Breast epithelium (tissue), 3 donors: ENCODE results near the gene OR5AN1.
"Not testable (repeated sequence)": the region's sequence is repeated elsewhere in the genome, so short reads cannot be mapped to it uniquely, and the experiment has no call there.

ENCODE experiments used
- POLR2A ChIP-seq: fragments of 450-650 bp; IDR thresholded peaks from one replicate; pipeline ENCODE4 v1.6.1; 2016; ENCODE audit warnings: antibody characterized with exemption, mild to moderate bottlenecking, moderate library complexity
- POLR2AphosphoS5 ChIP-seq, 3 donors: sonication (generic); formaldehyde crosslinking; IDR thresholded peaks; one replicate each; pipeline ENCODE4 v1.6.1; 2017; ENCODE audit warnings: antibody characterized with exemption in 3 of 3
- TF ChIP-seq, protein P1 (sequence below), 3 donors: fragments of 450-650 bp; IDR thresholded peaks; one replicate each; pipeline ENCODE4 v1.5.1; 2016 to 2017; ENCODE audit warnings: antibody characterized with exemption in 3 of 3, mild to moderate bottlenecking in 3 of 3, moderate library complexity in 3 of 3

GRCh38 chr11:59372324-59372723 lies 13.6 kb downstream of the OR5AN1 start:
- not testable (repeated sequence) for TF ChIP-seq POLR2A; POLR2AphosphoS5 (IDR thresholded peaks at IDR 0.05)
- TF ChIP-seq, protein P1, sequence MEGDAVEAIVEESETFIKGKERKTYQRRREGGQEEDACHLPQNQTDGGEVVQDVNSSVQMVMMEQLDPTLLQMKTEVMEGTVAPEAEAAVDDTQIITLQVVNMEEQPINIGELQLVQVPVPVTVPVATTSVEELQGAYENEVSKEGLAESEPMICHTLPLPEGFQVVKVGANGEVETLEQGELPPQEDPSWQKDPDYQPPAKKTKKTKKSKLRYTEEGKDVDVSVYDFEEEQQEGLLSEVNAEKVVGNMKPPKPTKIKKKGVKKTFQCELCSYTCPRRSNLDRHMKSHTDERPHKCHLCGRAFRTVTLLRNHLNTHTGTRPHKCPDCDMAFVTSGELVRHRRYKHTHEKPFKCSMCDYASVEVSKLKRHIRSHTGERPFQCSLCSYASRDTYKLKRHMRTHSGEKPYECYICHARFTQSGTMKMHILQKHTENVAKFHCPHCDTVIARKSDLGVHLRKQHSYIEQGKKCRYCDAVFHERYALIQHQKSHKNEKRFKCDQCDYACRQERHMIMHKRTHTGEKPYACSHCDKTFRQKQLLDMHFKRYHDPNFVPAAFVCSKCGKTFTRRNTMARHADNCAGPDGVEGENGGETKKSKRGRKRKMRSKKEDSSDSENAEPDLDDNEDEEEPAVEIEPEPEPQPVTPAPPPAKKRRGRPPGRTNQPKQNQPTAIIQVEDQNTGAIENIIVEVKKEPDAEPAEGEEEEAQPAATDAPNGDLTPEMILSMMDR (IDR thresholded peaks at IDR 0.05) = not testable (repeated sequence)
